Breast epithelium (tissue), 3 donors: ENCODE data around the gene GAS7.

Experiments used
- POLR2A ChIP-seq: fragments of 450-650 bp; IDR thresholded peaks from one replicate; pipeline ENCODE4 v1.6.1; 2016; ENCODE audit warnings: antibody characterized with exemption, mild to moderate bottlenecking, moderate library complexity
- POLR2AphosphoS5 ChIP-seq, 3 donors: sonication (generic); formaldehyde crosslinking; IDR thresholded peaks; one replicate each; pipeline ENCODE4 v1.6.1; 2017; ENCODE audit warnings: antibody characterized with exemption in 3 of 3

GRCh38 chr17:10106067-10106466 lies 92.3 kb downstream of the GAS7 start:
- TF ChIP-seq POLR2AphosphoS5 (IDR thresholded peaks at IDR 0.05): no peak
- no peak for TF ChIP-seq POLR2A
